Endodermal cell (in vitro differentiated cells): ENCODE measurements around the gene CNKSR2. TPM values are rescaled to one million over a fixed set of nuclear protein-coding genes. Genes with fewer than 3 reads are reported as not detected.

Experiments used
- DNase-seq: peaks from one replicate; pipeline ENCODE4 v3.0.0-alpha.2; 2017
- H3K27ac ChIP-seq: 2 replicates; pipeline ENCODE4 v1.5.1; 2013; ENCODE audit warnings: mild to moderate bottlenecking, low read depth, low read length, moderate library complexity
- H3K27me3 ChIP-seq: 2 replicates; pipeline ENCODE4 v1.6.1; 2013; ENCODE audit warnings: mild to moderate bottlenecking, low read length, moderate library complexity; ENCODE audit not compliant: insufficient read depth, control insufficient read depth, poor library complexity, severe bottlenecking
- H3K36me3 ChIP-seq: 2 replicates; pipeline ENCODE4 v1.7.0; 2013; ENCODE audit warnings: mild to moderate bottlenecking, low read length, moderate library complexity; ENCODE audit not compliant: control insufficient read depth, insufficient read depth
- H3K4me1 ChIP-seq: one replicate; pipeline ENCODE4 v1.7.0; 2013; ENCODE audit warnings: low read length; ENCODE audit not compliant: control insufficient read depth, insufficient read depth
- H3K4me3 ChIP-seq: 2 replicates; pipeline ENCODE4 v1.5.1; 2013; ENCODE audit warnings: mild to moderate bottlenecking, low read length, moderate library complexity
- H3K9ac ChIP-seq: 2 replicates; pipeline ENCODE4 v1.6.1; 2013; ENCODE audit warnings: mild to moderate bottlenecking, low read length, moderate library complexity; ENCODE audit not compliant: poor library complexity, severe bottlenecking; ENCODE audit errors: extremely low read depth
- H3K9me3 ChIP-seq: 2 replicates; pipeline ENCODE4 v1.6.1; 2013; ENCODE audit warnings: mild to moderate bottlenecking, low read length, moderate library complexity; ENCODE audit not compliant: control insufficient read depth
- H3K27ac Mint-ChIP-seq: 2 replicates; pipeline ENCODE4 v1.8.0; 2020; ENCODE audit warnings: mixed read lengths
- H3K27me3 Mint-ChIP-seq: 2 replicates; pipeline ENCODE4 v1.8.0; 2021; ENCODE audit warnings: mild to moderate bottlenecking, mixed read lengths; ENCODE audit not compliant: insufficient read depth
- H3K36me3 Mint-ChIP-seq: 2 replicates; pipeline ENCODE4 v1.8.0; 2020; ENCODE audit warnings: low read depth, mixed read lengths
- H3K4me1 Mint-ChIP-seq: 2 replicates; pipeline ENCODE4 v1.8.0; 2020; ENCODE audit warnings: mixed read lengths
- H3K4me3 Mint-ChIP-seq: 2 replicates; pipeline ENCODE4 v1.8.0; 2020; ENCODE audit warnings: mild to moderate bottlenecking, moderate library complexity, mixed read lengths
- H3K9me3 Mint-ChIP-seq: 2 replicates; pipeline ENCODE4 v1.8.0; 2020; ENCODE audit warnings: mild to moderate bottlenecking, mixed read lengths
- CTCF ChIP-seq: fragments of 200-600 bp; sonication (generic); conservative IDR thresholded peaks from 2 replicates; pipeline ENCODE4 v1.5.0; 2021; ENCODE audit warnings: antibody characterized with exemption, mild to moderate bottlenecking
- WGBS, 2 experiments: methylation state at CpG; one replicate each; pipeline versions ENCODE4 v1.1.5 to v1.1.7; 2013; ENCODE audit warnings: missing lambda C conversion rate in 2 of 2, mixed read lengths in 1 of 2; ENCODE audit not compliant: insufficient coverage in 1 of 2, insufficient read length in 1 of 2; 5-methylcytosine and 5-hydroxymethylcytosine counted together
- total RNA-seq, 2 donors: library from RNA; stranded (reverse); fragmentation: NEBNext Ultra II Directional in 1 of 2; extraction: Animal tissue kit (Norgen Biotek cat#: 25700) in 1 of 2; gene quantifications; 2 replicates in 1 of 2; 3 replicates in 1 of 2; pipeline ENCODE4 v1.2.1, GENCODE V29; 2021

The CNKSR2 gene
- total RNA-seq, 2 donors from 2014 or later = 16.9 to 28.7 TPM

DNA sequence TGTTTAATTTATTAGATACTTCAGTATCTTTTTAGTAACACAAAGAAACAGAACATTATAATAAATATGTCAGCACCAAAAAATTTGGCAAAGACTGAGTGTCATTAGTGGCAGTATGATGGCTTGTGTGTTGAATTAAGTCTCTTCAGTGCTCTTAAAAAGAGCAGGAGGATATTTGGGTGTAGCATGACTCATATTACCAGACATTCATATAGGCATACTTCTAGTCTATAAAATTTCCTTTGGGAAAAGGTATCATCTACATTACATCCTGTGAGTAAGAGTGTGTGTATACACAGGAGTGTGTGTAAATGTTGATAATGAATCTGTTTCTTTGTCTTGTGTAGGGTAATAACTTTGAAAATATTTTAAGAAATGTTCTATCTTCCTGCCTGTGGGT lies 135.7 kb downstream of the CNKSR2 start:
- no peak overlapping the region for H3K27ac ChIP-seq
- no peaks in the 10 kb centered on the region for H3K9me3 Mint-ChIP-seq
- no peaks in the 10 kb centered on the region for H3K36me3 Mint-ChIP-seq
- no peaks in the 10 kb centered on the region for H3K9me3 ChIP-seq
- H3K4me1 Mint-ChIP-seq = peaks cover 3% of the 10 kb centered on the region
- no peaks in the 10 kb centered on the region for H3K36me3 ChIP-seq
- no peak for TF ChIP-seq CTCF
- no peak overlapping the region for H3K4me3 Mint-ChIP-seq
- no peak overlapping the region for H3K9ac ChIP-seq
- H3K4me3 ChIP-seq = no peak overlapping the region
- no peak for DNase-seq
- no peaks in the 10 kb centered on the region for H3K4me1 ChIP-seq
- no peaks in the 10 kb centered on the region for H3K27me3 Mint-ChIP-seq
- no peaks in the 10 kb centered on the region for H3K27me3 ChIP-seq
- H3K27ac Mint-ChIP-seq = no peak overlapping the region

GRCh38 chrX:21524008-21524407 lies 149.8 kb downstream of the CNKSR2 start:
- Histone ChIP-seq H3K9ac (no peak overlapping the region), H3K9me3 (no peaks in the 10 kb centered on the region), H3K4me1 (no peaks in the 10 kb centered on the region), H3K27me3 (no peaks in the 10 kb centered on the region), H3K36me3 (no peaks in the 10 kb centered on the region), H3K4me3 (no peak overlapping the region), H3K27ac (no peak overlapping the region)
- no peak for DNase-seq
- no peaks in the 10 kb centered on the region for H3K36me3 Mint-ChIP-seq
- no peak overlapping the region for H3K4me3 Mint-ChIP-seq
- H3K4me1 Mint-ChIP-seq = no peaks in the 10 kb centered on the region
- 100% methylated on average over 1 of the region's 1 CpG; no CpG with 5 or more reads in 1 of the 2 experiments for WGBS, 2 experiments
- H3K27me3 Mint-ChIP-seq = no peaks in the 10 kb centered on the region
- TF ChIP-seq CTCF = no peak
- H3K9me3 Mint-ChIP-seq = no peaks in the 10 kb centered on the region
- no peak overlapping the region for H3K27ac Mint-ChIP-seq

DNA sequence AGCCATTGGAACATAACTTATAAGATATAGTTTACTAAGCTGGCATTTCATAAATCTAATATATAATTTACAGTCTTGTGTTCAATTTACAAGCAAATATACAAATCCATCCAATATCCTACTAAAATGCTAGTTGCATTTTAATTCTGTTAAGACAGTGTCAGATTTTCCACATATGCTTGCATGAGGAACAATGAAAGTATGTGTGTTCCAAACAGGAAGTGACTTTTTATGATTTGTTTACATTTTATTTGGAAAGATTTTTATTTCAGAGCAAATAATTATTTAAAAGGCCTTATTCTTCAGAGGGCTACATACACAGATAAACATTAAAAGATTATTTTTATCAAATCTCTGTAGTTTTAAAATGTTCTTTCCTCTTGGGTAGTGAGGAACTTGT lies 153.9 kb downstream of the CNKSR2 start:
- no peak overlapping the region for H3K4me3 Mint-ChIP-seq
- no peak for TF ChIP-seq CTCF
- no peak for DNase-seq
- Histone ChIP-seq H3K4me3 (no peak overlapping the region), H3K9me3 (no peaks in the 10 kb centered on the region), H3K9ac (no peak overlapping the region), H3K4me1 (no peaks in the 10 kb centered on the region), H3K27ac (no peak overlapping the region), H3K27me3 (no peaks in the 10 kb centered on the region), H3K36me3 (no peaks in the 10 kb centered on the region)
- H3K36me3 Mint-ChIP-seq = no peaks in the 10 kb centered on the region
- no peak overlapping the region for H3K27ac Mint-ChIP-seq
- no peaks in the 10 kb centered on the region for H3K27me3 Mint-ChIP-seq
- H3K9me3 Mint-ChIP-seq = no peaks in the 10 kb centered on the region
- no peaks in the 10 kb centered on the region for H3K4me1 Mint-ChIP-seq
